HG03565 (cell line): ENCODE measurements around the gene ATXN2L.
"Not testable (repeated sequence)": the region's sequence is repeated elsewhere in the genome, so short reads cannot be mapped to it uniquely, and the experiment has no call there.

Source experiments
- ATAC-seq: cut with Tn5 transposase; IDR thresholded peaks from one replicate; pipeline ENCODE4 v1.9.1; 2021; ENCODE audit warnings: mild to moderate bottlenecking, moderate library complexity; ENCODE audit not compliant: unreplicated experiment

ATXN2L gene

GRCh38 chr16:28822520-28823290 is at the start of gene ATXN2L:
Gene ATXN2L (plus strand): TSS chr16:28822999. CDS start chr16:28823260, 261 bp downstream.
- peak; percentile 53 for ATAC-seq

GRCh38 chr16:28781697-28782096 is 41.1 kb upstream of the ATXN2L start:
- ATAC-seq: not testable (repeated sequence)

- not testable (repeated sequence) for ATAC-seq
These were observed 40.4 kb upstream of the ATXN2L start for GRCh38 chr16:28782357-28782756.

GRCh38 chr16:28802235-28803019 is 20.4 kb upstream of the ATXN2L start:
- not testable (repeated sequence) for ATAC-seq

GRCh38 chr16:28807445-28808120 is 15.2 kb upstream of the ATXN2L start:
- not testable (repeated sequence) for ATAC-seq

- no peak for ATAC-seq
These were observed 2.8 kb upstream of the ATXN2L start for GRCh38 chr16:28820016-28820415.

GRCh38 chr16:28820546-28820945 is 2.3 kb upstream of the ATXN2L start:
- ATAC-seq: not testable (repeated sequence)

- ATAC-seq: no peak
These were observed 802 bp upstream of the ATXN2L start for GRCh38 chr16:28821874-28822519.

- peak; percentile 15 for ATAC-seq
These were observed 583 bp downstream of the ATXN2L start for GRCh38 chr16:28823291-28823872.

GRCh38 chr16:28823873-28824716 is 1.3 kb downstream of the ATXN2L start:
- peak; percentile 31 for ATAC-seq

- no peak for ATAC-seq
These were observed 1.8 kb downstream of the ATXN2L start for GRCh38 chr16:28824717-28824973.

- ATAC-seq: no peak
These were observed 3.3 kb downstream of the ATXN2L start for GRCh38 chr16:28826141-28826540.

GRCh38 chr16:28829747-28830146 is 6.9 kb downstream of the ATXN2L start:
- no peak for ATAC-seq

GRCh38 chr16:28830531-28830930 is 7.7 kb downstream of the ATXN2L start:
- no peak for ATAC-seq

- no peak for ATAC-seq
These were observed 11.6 kb downstream of the ATXN2L start for GRCh38 chr16:28834349-28834748.

- ATAC-seq: no peak
These were observed 12.4 kb downstream of the ATXN2L start for GRCh38 chr16:28834873-28835863.

- ATAC-seq: no peak
These were observed 13.3 kb downstream of the ATXN2L start for GRCh38 chr16:28835864-28836760.

GRCh38 chr16:28836761-28837064 is 13.9 kb downstream of the ATXN2L start:
- no peak for ATAC-seq
